ENCODE data around the gene PLAC1.

The PLAC1 gene

GRCh38 chrX:134530845-134531244 is 127.4 kb downstream of the PLAC1 start:
- Histone ChIP-seq H2AFZ (ENCODE audit: low read depth, low read length) (no peak overlapping the region), H3K4me3 (ENCODE audit: low read length) (no peak overlapping the region), H3K27ac (ENCODE audit: low read length) (no peak overlapping the region), H3K27me3 (ENCODE audit: low read depth, low read length) (no peaks in the 10 kb centered on the region), H3K79me2 (ENCODE audit: low read length) (no peaks in the 10 kb centered on the region), H3K36me3 (replicated peaks; ENCODE audit: low read depth, low read length) (no peaks in the 10 kb centered on the region), H4K20me1 (ENCODE audit: insufficient read depth, low read length) (no peaks in the 10 kb centered on the region), H3K9me3 (ENCODE audit: insufficient read depth, low read length) (no peaks in the 10 kb centered on the region), H3K4me2 (ENCODE audit: low read length) (no peak overlapping the region), H3K9ac (ENCODE audit: low read length) (no peak overlapping the region), H3K4me1 (ENCODE audit: low read length) (peaks cover 15% of the 10 kb centered on the region)
- TF ChIP-seq, protein P1, sequence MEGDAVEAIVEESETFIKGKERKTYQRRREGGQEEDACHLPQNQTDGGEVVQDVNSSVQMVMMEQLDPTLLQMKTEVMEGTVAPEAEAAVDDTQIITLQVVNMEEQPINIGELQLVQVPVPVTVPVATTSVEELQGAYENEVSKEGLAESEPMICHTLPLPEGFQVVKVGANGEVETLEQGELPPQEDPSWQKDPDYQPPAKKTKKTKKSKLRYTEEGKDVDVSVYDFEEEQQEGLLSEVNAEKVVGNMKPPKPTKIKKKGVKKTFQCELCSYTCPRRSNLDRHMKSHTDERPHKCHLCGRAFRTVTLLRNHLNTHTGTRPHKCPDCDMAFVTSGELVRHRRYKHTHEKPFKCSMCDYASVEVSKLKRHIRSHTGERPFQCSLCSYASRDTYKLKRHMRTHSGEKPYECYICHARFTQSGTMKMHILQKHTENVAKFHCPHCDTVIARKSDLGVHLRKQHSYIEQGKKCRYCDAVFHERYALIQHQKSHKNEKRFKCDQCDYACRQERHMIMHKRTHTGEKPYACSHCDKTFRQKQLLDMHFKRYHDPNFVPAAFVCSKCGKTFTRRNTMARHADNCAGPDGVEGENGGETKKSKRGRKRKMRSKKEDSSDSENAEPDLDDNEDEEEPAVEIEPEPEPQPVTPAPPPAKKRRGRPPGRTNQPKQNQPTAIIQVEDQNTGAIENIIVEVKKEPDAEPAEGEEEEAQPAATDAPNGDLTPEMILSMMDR (IDR thresholded peaks at IDR 0.05; ENCODE audit: low read depth, low read length) = no peak

GRCh38 chrX:134529481-134529880 is 128.8 kb downstream of the PLAC1 start:
- H4K20me1 ChIP-seq (ENCODE audit: insufficient read depth, low read length) = no peaks in the 10 kb centered on the region
- TF ChIP-seq, protein P1 (IDR thresholded peaks at IDR 0.05; ENCODE audit: low read depth, low read length) = no peak
- TF ChIP-seq EZH2phosphoT487 (IDR thresholded peaks at IDR 0.05; ENCODE audit: low read depth) = no peak
- peak overlapping the region; percentile 30; the same call in 1 of the 2 replicates for H3K9ac ChIP-seq (ENCODE audit: low read length)
- H3K27me3 ChIP-seq (ENCODE audit: low read depth, low read length) = no peaks in the 10 kb centered on the region
- H3K36me3 ChIP-seq (replicated peaks; ENCODE audit: low read depth, low read length) = no peaks in the 10 kb centered on the region
- peak overlapping the region; percentile 33; the same call in 1 of the 2 replicates for H3K4me3 ChIP-seq (ENCODE audit: low read length)
- H3K4me2 ChIP-seq (ENCODE audit: low read length) = peak overlapping the region; percentile 73
- H3K79me2 ChIP-seq (ENCODE audit: low read length) = no peaks in the 10 kb centered on the region
- H3K27ac ChIP-seq (ENCODE audit: low read length) = peak overlapping the region; percentile 67
- H3K9me3 ChIP-seq (ENCODE audit: insufficient read depth, low read length) = no peaks in the 10 kb centered on the region
- H2AFZ ChIP-seq (ENCODE audit: low read depth, low read length) = no peak overlapping the region
- H3K4me1 ChIP-seq (ENCODE audit: low read length) = peaks cover 15% of the 10 kb centered on the region

DNA sequence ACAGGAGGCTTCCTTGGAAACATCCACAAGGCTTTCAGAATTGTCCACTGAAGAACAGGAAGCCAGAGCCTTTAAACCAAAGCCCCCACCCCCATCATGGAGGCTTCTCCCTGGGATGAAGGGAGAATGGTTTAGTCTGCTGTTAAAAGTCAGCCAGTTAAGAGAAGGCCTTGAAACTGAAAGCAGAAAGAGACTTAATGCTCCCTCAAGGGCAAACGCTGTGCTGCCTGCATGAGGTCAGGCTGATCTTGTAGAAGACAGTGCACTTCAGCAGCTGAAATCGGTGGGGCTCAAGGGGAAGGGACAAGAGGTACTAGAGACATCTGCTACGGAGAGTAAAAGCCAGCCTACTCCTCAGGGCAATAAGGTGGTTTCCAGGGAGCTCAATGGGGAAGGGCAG is 129.3 kb downstream of the PLAC1 start:
- Histone ChIP-seq H3K9ac (ENCODE audit: low read length) (peak overlapping the region; percentile 30; the same call in 1 of the 2 replicates), H3K4me3 (ENCODE audit: low read length) (peak overlapping the region; percentile 33), H3K27ac (ENCODE audit: low read length) (peak overlapping the region; percentile 67), H4K20me1 (ENCODE audit: insufficient read depth, low read length) (no peaks in the 10 kb centered on the region), H3K36me3 (replicated peaks; ENCODE audit: low read depth, low read length) (no peaks in the 10 kb centered on the region), H3K9me3 (ENCODE audit: insufficient read depth, low read length) (no peaks in the 10 kb centered on the region), H3K27me3 (ENCODE audit: low read depth, low read length) (no peaks in the 10 kb centered on the region), H2AFZ (ENCODE audit: low read depth, low read length) (peak overlapping the region; percentile 62; the same call in 1 of the 2 replicates), H3K4me1 (ENCODE audit: low read length) (peaks cover 15% of the 10 kb centered on the region), H3K4me2 (ENCODE audit: low read length) (peak overlapping the region; percentile 73), H3K79me2 (ENCODE audit: low read length) (no peaks in the 10 kb centered on the region)
- TF ChIP-seq, protein P1 (IDR thresholded peaks at IDR 0.05; ENCODE audit: low read depth, low read length) = no peak
- TF ChIP-seq EZH2phosphoT487 (IDR thresholded peaks at IDR 0.05; ENCODE audit: low read depth) = no peak

DNA sequence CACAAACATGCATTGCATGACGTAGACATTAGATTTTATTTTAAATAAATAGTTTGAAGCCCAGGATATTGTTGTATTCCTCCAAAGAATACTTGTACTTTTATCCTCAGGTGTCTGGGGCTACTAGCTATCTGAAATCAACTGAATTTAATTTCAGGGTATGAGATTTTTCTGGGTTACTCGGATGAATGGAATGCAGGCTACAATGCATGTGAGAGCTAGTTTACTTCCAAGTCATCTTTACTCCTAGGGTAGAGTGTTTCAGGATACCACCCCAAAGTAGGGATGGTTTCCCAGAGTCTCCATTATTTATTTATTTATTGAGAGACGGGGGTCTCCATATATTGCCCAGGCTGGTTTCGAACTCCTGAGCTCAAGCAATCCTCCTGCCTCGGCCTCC is 131.9 kb downstream of the PLAC1 start:
- Histone ChIP-seq H4K20me1 (ENCODE audit: insufficient read depth, low read length) (no peaks in the 10 kb centered on the region), H3K27ac (ENCODE audit: low read length) (no peak overlapping the region), H3K9ac (ENCODE audit: low read length) (no peak overlapping the region), H3K9me3 (ENCODE audit: insufficient read depth, low read length) (no peaks in the 10 kb centered on the region), H3K27me3 (ENCODE audit: low read depth, low read length) (no peaks in the 10 kb centered on the region), H3K4me3 (ENCODE audit: low read length) (no peak overlapping the region), H3K4me2 (ENCODE audit: low read length) (no peak overlapping the region), H2AFZ (ENCODE audit: low read depth, low read length) (no peak overlapping the region), H3K4me1 (ENCODE audit: low read length) (peaks cover 15% of the 10 kb centered on the region), H3K79me2 (ENCODE audit: low read length) (no peaks in the 10 kb centered on the region), H3K36me3 (replicated peaks; ENCODE audit: low read depth, low read length) (no peaks in the 10 kb centered on the region)
- no peak for TF ChIP-seq EZH2phosphoT487 (IDR thresholded peaks at IDR 0.05; ENCODE audit: low read depth)
- TF ChIP-seq, protein P1 (IDR thresholded peaks at IDR 0.05; ENCODE audit: low read depth, low read length) = no peak

Data from OCI-LY3 (cell line).